GM23338 (cell line): Measurements from ENCODE around the gene OMA1. TPM values are rescaled to one million over a fixed set of nuclear protein-coding genes. Genes with fewer than 3 reads are reported as not detected.
A peak's percentile ranks its signal among the peaks of the same experiment; 100 is the strongest.

ENCODE experiments used
- ATAC-seq: fragments of 200-7000 bp; cut with Tn5 transposase; 3 replicates; pipeline ENCODE4 v1.9.1; 2020
- DNase-seq: peaks from one replicate; pipeline ENCODE4 v3.0.0-alpha.2; 2015; ENCODE audit warnings: low spot score
- H2AFZ ChIP-seq: fragments of 200-600 bp; sonication (generic); 2 replicates; pipeline ENCODE4 v1.8.0; 2016; ENCODE audit warnings: antibody characterized with exemption, mild to moderate bottlenecking, moderate library complexity
- H3F3A ChIP-seq: fragments of 200-600 bp; sonication (generic); replicated peaks from 2 replicates; pipeline ENCODE4 v1.8.0; 2017; ENCODE audit warnings: antibody characterized with exemption, mixed run types, low read depth
- H3K27ac ChIP-seq: fragments of 200-600 bp; sonication (generic); 2 replicates; pipeline ENCODE4 v1.6.1; 2016; ENCODE audit warnings: low read depth
- H3K27me3 ChIP-seq: fragments of 200-600 bp; sonication (generic); 2 replicates; pipeline ENCODE4 v1.8.0; 2016; ENCODE audit warnings: mild to moderate bottlenecking, mixed run types, moderate library complexity; ENCODE audit not compliant: insufficient read depth
- H3K36me3 ChIP-seq: fragments of 200-600 bp; sonication (generic); 2 replicates; pipeline ENCODE4 v1.8.0; 2016; ENCODE audit warnings: mild to moderate bottlenecking; ENCODE audit not compliant: insufficient read depth
- H3K4me1 ChIP-seq: fragments of 200-600 bp; sonication (generic); 2 replicates; pipeline ENCODE4 v1.8.0; 2016; ENCODE audit warnings: mild to moderate bottlenecking, moderate library complexity; ENCODE audit not compliant: insufficient read depth
- H3K4me2 ChIP-seq: fragments of 200-600 bp; sonication (generic); 2 replicates; pipeline ENCODE4 v1.7.1; 2017; ENCODE audit warnings: mixed run types
- H3K4me3 ChIP-seq: fragments of 200-600 bp; sonication (generic); 2 replicates; pipeline ENCODE4 v1.6.1; 2016; ENCODE audit warnings: mixed run types
- H3K79me2 ChIP-seq: fragments of 200-600 bp; sonication (generic); replicated peaks from 2 replicates; pipeline ENCODE4 v1.8.0; 2017; ENCODE audit warnings: mild to moderate bottlenecking; ENCODE audit not compliant: insufficient read depth
- H3K9me2 ChIP-seq: fragments of 200-600 bp; sonication (generic); 2 replicates; pipeline ENCODE4 v1.8.0; 2017; ENCODE audit not compliant: insufficient read depth
- H4K20me1 ChIP-seq: fragments of 200-600 bp; sonication (generic); replicated peaks from 2 replicates; pipeline ENCODE4 v1.8.0; 2017; ENCODE audit warnings: mild to moderate bottlenecking; ENCODE audit not compliant: insufficient read depth
- H3K27ac Mint-ChIP-seq: 2 replicates; pipeline ENCODE4 v1.8.0; 2020; ENCODE audit warnings: inconsistent platforms, mild to moderate bottlenecking, moderate library complexity, mixed read lengths
- H3K27me3 Mint-ChIP-seq: 3 replicates; pipeline ENCODE4 v1.8.0; 2022; ENCODE audit warnings: low read depth, mild to moderate bottlenecking, moderate library complexity, mixed read lengths, inconsistent platforms; ENCODE audit not compliant: insufficient read depth, poor library complexity
- H3K36me3 Mint-ChIP-seq: 3 replicates; pipeline ENCODE4 v1.8.0; 2021; ENCODE audit warnings: low read depth, mild to moderate bottlenecking, inconsistent platforms, moderate library complexity, mixed read lengths
- H3K4me1 Mint-ChIP-seq: 3 replicates; pipeline ENCODE4 v1.8.0; 2020; ENCODE audit warnings: mild to moderate bottlenecking, inconsistent platforms, mixed read lengths
- H3K4me3 Mint-ChIP-seq: 3 replicates; pipeline ENCODE4 v1.8.0; 2021; ENCODE audit warnings: moderate library complexity, mild to moderate bottlenecking, inconsistent platforms, mixed read lengths
- H3K9me3 Mint-ChIP-seq: 3 replicates; pipeline ENCODE4 v1.8.0; 2020; ENCODE audit warnings: moderate library complexity, mild to moderate bottlenecking, inconsistent platforms, mixed read lengths
- CREB1 ChIP-seq: fragments of 250-450 bp; sonication (Bioruptor Pico); IDR thresholded peaks from 2 replicates; pipeline ENCODE4 v1.5.0; 2020; ENCODE audit warnings: low read depth, mild to moderate bottlenecking, moderate library complexity
- CTCF ChIP-seq, 2 experiments: fragments of 200-600 bp in 1 of 2; sonication (generic) in 1 of 2; conservative IDR thresholded peaks; 2 replicates each; pipeline versions ENCODE4 v1.5.1 to v1.6.1; 2016 to 2017; ENCODE audit warnings: antibody characterized with exemption in 2 of 2, low read depth in 2 of 2, mild to moderate bottlenecking in 2 of 2, moderate library complexity in 1 of 2
- ETS1 ChIP-seq: IDR thresholded peaks from 2 replicates; pipeline ENCODE4 v1.6.1; 2016; ENCODE audit warnings: antibody characterized with exemption
- EZH2 ChIP-seq: fragments of 200-600 bp; sonication (generic); IDR thresholded peaks from one replicate; pipeline ENCODE4 v1.8.0; 2017; ENCODE audit warnings: antibody characterized with exemption, mild to moderate bottlenecking, low read depth; ENCODE audit not compliant: unreplicated experiment
- EZH2phosphoT487 ChIP-seq: fragments of 200-600 bp; sonication (generic); IDR thresholded peaks from one replicate; pipeline ENCODE4 v1.8.1; 2018; ENCODE audit warnings: antibody characterized with exemption; ENCODE audit not compliant: unreplicated experiment
- JUNB ChIP-seq: IDR thresholded peaks from one replicate; pipeline ENCODE4 v1.6.1; 2016; ENCODE audit warnings: antibody characterized with exemption; ENCODE audit not compliant: unreplicated experiment
- NANOG ChIP-seq: IDR thresholded peaks from 2 replicates; pipeline ENCODE4 v1.6.1; 2016; ENCODE audit warnings: antibody characterized with exemption, borderline replicate concordance
- POLR2AphosphoS5 ChIP-seq: IDR thresholded peaks from 2 replicates; pipeline ENCODE4 v1.6.1; 2016; ENCODE audit warnings: antibody characterized with exemption, low read depth
- REST ChIP-seq: IDR thresholded peaks from one replicate; pipeline ENCODE4 v1.6.1; 2018; ENCODE audit warnings: antibody characterized with exemption; ENCODE audit not compliant: unreplicated experiment
- STAT1 ChIP-seq: IDR thresholded peaks from one replicate; pipeline ENCODE4 v1.6.1; 2016; ENCODE audit warnings: antibody characterized with exemption; ENCODE audit not compliant: unreplicated experiment
- ZNF114 ChIP-seq: fragments of 250-450 bp; sonication (Bioruptor Pico); IDR thresholded peaks from 2 replicates; pipeline ENCODE4 v1.5.0; 2020; ENCODE audit warnings: mild to moderate bottlenecking, moderate library complexity
- ZNF331 ChIP-seq: fragments of 250-450 bp; sonication (Bioruptor Pico); IDR thresholded peaks from 2 replicates; pipeline ENCODE4 v1.5.0; 2020; ENCODE audit warnings: low read depth, mild to moderate bottlenecking, moderate library complexity
- ZNF462 ChIP-seq: fragments of 250-450 bp; sonication (Bioruptor Pico); IDR thresholded peaks from 2 replicates; pipeline ENCODE4 v1.5.0; 2020; ENCODE audit warnings: mild to moderate bottlenecking, moderate library complexity
- polyA plus RNA-seq: library from polyadenylated mRNA; unstranded; fragments of >200 nt; fragmentation: Nextera tagmentation; extraction: Ambion mirVana; gene quantifications from 2 replicates; pipeline ENCODE4 v1.2.1, GENCODE V29; 2016
- total RNA-seq: library from RNA; depleted of rRNA; stranded (reverse); fragments of >200 nt; shearing (Covaris generic); gene quantifications from 2 replicates; pipeline ENCODE4 v1.2.3, GENCODE V29; 2014

OMA1 gene
- total and polyA plus RNA-seq, 2 experiments from 2014 or later, result 21.3 to 33.1 TPM

- Mint-ChIP-seq H3K9me3 (no peaks in the 10 kb centered on the region), H3K4me3 (no peak overlapping the region), H3K4me1 (no peaks in the 10 kb centered on the region; the same call in 2 of the 3 replicates), H3K27ac (no peak overlapping the region), H3K36me3 (no peaks in the 10 kb centered on the region), H3K27me3 (peaks cover 3% of the 10 kb centered on the region)
- Histone ChIP-seq H3K79me2 (no peaks in the 10 kb centered on the region), H3K27me3 (no peaks in the 10 kb centered on the region), H3K27ac (no peak overlapping the region), H3K4me1 (peaks cover 13% of the 10 kb centered on the region; the same call in 1 of the 2 replicates), H4K20me1 (no peaks in the 10 kb centered on the region), H3K36me3 (no peaks in the 10 kb centered on the region), H3K4me2 (no peak overlapping the region), H2AFZ (peak overlapping the region; percentile 93), H3K9me2 (0 out of 2 replicates have a peak, but pooled peaks cover 3% of the 10 kb centered on the region), H3K4me3 (no peak overlapping the region), H3F3A (no peaks in the 10 kb centered on the region)
- ATAC-seq (no peak), DNase-seq (no peak)
- no peak for TF ChIP-seq EZH2phosphoT487
- TF ChIP-seq CREB1, result no peak
- no peak for TF ChIP-seq ETS1
- no peak for TF ChIP-seq ZNF331
- TF ChIP-seq CTCF (conservative IDR thresholded peaks at IDR 0.05; ENCODE audit: low read depth in 2 of 2), result no peak
- no peak for TF ChIP-seq STAT1
- TF ChIP-seq POLR2AphosphoS5, result no peak
- TF ChIP-seq NANOG, result no peak
- no peak for TF ChIP-seq JUNB
- TF ChIP-seq EZH2, result no peak
- TF ChIP-seq ZNF114, result no peak
- no peak for TF ChIP-seq REST
- TF ChIP-seq ZNF462 (CRISPR knock-in tag), result no peak
These were observed 114.5 kb downstream of the OMA1 start for GRCh38 chr1:58431901-58432620.
